Measurements from ENCODE around the gene NAALADL2. TPM values are rescaled to one million over a fixed set of nuclear protein-coding genes. Genes with fewer than 3 reads are reported as not detected.

The NAALADL2 gene
- polyA plus RNA-seq, 2 donors, result 0.26 to 0.54 TPM

- H3K27ac ChIP-seq (ENCODE audit: low read depth in 2 of 2, low read length in 1 of 2), result no peak overlapping the region
- no peak overlapping the region for H3K4me3 ChIP-seq (ENCODE audit: low read depth in 1 of 2, low read length in 2 of 2)
- no peaks in the 10 kb centered on the region for H3K36me3 ChIP-seq (ENCODE audit: control insufficient read depth in 2 of 2, insufficient read depth in 2 of 2, low read length in 1 of 2)
- no peaks in the 10 kb centered on the region for H3K9me3 ChIP-seq (ENCODE audit: control insufficient read depth in 2 of 2, insufficient read depth in 1 of 2, low read depth in 1 of 2, low read length in 1 of 2)
- H3K4me1 ChIP-seq (ENCODE audit: control insufficient read depth in 2 of 2, insufficient read depth in 2 of 2, low read length in 1 of 2), result no peaks in the 10 kb centered on the region
- H3K27me3 ChIP-seq (ENCODE audit: control insufficient read depth in 1 of 2, insufficient read depth in 2 of 2, low read length in 2 of 2), result no peaks in the 10 kb centered on the region
- 31 to 43% methylated on average over 7 of the region's 7 CpGs for WGBS, 2 donors
Measured at GRCh38 chr3:175338775-175339535, 479.8 kb downstream of the NAALADL2 start.

DNA sequence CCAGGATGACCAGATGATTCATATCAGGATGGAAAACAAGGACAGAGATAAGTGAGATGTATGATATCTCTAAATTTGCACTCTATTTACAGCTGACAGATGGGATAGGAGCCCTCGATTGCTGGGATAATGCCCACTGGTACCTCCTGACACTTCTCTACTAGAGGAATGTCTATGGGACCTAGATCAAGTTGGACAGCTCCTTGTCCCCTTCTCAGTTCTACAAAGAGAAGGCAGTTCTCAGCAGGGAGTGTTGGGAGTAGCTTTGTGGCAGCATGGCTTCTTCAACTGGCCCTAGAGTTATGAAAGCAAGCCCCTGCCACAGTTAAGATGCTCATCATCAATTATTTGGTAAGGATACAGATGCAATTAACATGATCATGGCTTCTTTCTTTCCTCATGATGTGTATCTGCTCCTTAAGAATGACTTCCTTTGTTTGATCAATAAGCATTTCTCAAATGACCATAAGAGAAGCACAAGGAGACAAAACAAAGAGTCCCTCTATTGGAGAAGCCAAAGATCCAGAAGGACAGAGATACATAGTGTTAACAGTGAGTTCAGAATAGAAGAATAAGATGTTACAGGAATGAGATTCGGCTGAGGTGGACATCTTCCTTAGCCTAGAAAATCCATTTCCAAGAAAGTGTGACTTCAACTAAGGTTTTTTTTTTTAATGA lies 481.3 kb downstream of the NAALADL2 start:
- no peaks in the 10 kb centered on the region for H3K4me1 ChIP-seq (ENCODE audit: control insufficient read depth in 2 of 2, insufficient read depth in 2 of 2, low read length in 1 of 2)
- no peaks in the 10 kb centered on the region for H3K27me3 ChIP-seq (ENCODE audit: control insufficient read depth in 1 of 2, insufficient read depth in 2 of 2, low read length in 2 of 2)
- no peak overlapping the region for H3K4me3 ChIP-seq (ENCODE audit: low read depth in 1 of 2, low read length in 2 of 2)
- no peaks in the 10 kb centered on the region for H3K9me3 ChIP-seq (ENCODE audit: control insufficient read depth in 2 of 2, insufficient read depth in 1 of 2, low read depth in 1 of 2, low read length in 1 of 2)
- WGBS, 2 donors, result 87 to 89% methylated on average over 2 of the region's 2 CpGs
- no peak overlapping the region for H3K27ac ChIP-seq (ENCODE audit: low read depth in 2 of 2, low read length in 1 of 2)
- H3K36me3 ChIP-seq (ENCODE audit: control insufficient read depth in 2 of 2, insufficient read depth in 2 of 2, low read length in 1 of 2), result no peaks in the 10 kb centered on the region

- 70 to 72% methylated on average over 3 of the region's 3 CpGs for WGBS, 2 donors
Measured at GRCh38 chr3:175342196-175342595, 483.1 kb downstream of the NAALADL2 start.

DNA sequence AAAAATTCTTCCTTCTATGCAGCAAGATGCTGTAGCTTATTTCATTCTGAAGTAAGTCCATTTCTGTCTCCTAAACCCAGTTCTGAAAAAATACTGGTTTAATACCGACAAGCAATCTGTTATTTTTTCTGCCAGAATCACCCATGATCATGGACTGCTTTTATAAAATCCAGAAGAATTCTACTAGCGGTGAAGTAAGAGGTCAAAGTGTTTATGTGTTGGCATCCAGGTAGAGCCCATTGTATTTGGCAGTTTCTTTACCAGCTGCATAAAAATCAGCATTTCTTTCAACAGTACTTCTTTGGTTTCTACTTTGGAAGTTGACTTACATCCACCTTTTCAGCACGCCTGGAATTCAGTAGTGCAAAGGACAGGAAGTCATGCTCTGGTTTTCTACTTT lies 484.8 kb downstream of the NAALADL2 start:
- Histone ChIP-seq H3K9me3 (ENCODE audit: control insufficient read depth in 2 of 2, insufficient read depth in 1 of 2, low read depth in 1 of 2, low read length in 1 of 2) (no peaks in the 10 kb centered on the region), H3K4me1 (ENCODE audit: control insufficient read depth in 2 of 2, insufficient read depth in 2 of 2, low read length in 1 of 2) (no peaks in the 10 kb centered on the region), H3K27ac (ENCODE audit: low read depth in 2 of 2, low read length in 1 of 2) (no peak overlapping the region), H3K36me3 (ENCODE audit: control insufficient read depth in 2 of 2, insufficient read depth in 2 of 2, low read length in 1 of 2) (no peaks in the 10 kb centered on the region), H3K27me3 (ENCODE audit: control insufficient read depth in 1 of 2, insufficient read depth in 2 of 2, low read length in 2 of 2) (no peaks in the 10 kb centered on the region), H3K4me3 (ENCODE audit: low read depth in 1 of 2, low read length in 2 of 2) (no peak overlapping the region)
- WGBS, 2 donors, result 51 to 96% methylated on average over 3 of the region's 3 CpGs

More at GRCh38 chr3:175342196-175342595, 483.1 kb downstream of the NAALADL2 start:
- no peaks in the 10 kb centered on the region for H3K9me3 ChIP-seq (ENCODE audit: control insufficient read depth in 2 of 2, insufficient read depth in 1 of 2, low read depth in 1 of 2, low read length in 1 of 2)
- H3K36me3 ChIP-seq (ENCODE audit: control insufficient read depth in 2 of 2, insufficient read depth in 2 of 2, low read length in 1 of 2), result no peaks in the 10 kb centered on the region
- H3K4me1 ChIP-seq (ENCODE audit: control insufficient read depth in 2 of 2, insufficient read depth in 2 of 2, low read length in 1 of 2), result no peaks in the 10 kb centered on the region
- no peaks in the 10 kb centered on the region for H3K27me3 ChIP-seq (ENCODE audit: control insufficient read depth in 1 of 2, insufficient read depth in 2 of 2, low read length in 2 of 2)
- no peak overlapping the region for H3K27ac ChIP-seq (ENCODE audit: low read depth in 2 of 2, low read length in 1 of 2)
- H3K4me3 ChIP-seq (ENCODE audit: low read depth in 1 of 2, low read length in 2 of 2), result no peak overlapping the region

DNA sequence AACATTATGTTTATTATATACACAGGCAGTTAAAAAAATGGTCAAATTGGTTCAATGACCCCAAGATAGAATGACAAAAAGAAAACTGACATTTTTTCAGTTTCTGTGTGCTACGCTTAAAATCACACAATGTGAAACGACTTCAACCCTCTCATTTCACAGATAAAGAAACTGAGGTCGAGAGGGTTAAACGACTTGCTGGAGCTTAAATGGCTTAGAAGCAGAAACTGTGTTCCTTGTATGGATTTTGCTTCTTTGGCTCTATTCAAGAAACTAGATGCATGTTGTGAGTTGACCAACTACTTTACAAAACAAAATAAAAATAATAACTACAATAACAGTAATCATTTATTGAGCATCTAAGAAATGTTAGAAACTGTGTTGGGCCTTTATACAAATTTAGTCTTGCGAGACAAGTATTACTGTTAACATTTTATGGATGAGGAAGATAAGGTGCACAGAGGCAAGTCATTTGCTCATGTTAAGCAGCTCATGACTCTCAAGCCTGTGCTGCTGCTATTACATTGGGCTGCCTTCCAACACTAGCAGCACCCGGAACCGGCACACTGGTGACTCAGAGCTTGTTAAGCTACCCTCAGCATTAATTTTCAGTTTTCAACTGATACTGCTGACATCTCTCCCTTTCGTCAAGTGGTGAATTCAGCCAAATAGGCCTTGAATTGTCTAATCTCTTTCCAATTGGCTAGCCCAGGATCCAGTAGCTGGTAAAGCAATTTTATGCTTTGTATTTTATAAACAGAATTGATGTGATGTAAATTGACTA lies 487.6 kb downstream of the NAALADL2 start:
- H3K36me3 ChIP-seq (ENCODE audit: control insufficient read depth in 2 of 2, insufficient read depth in 2 of 2, low read length in 1 of 2), result no peaks in the 10 kb centered on the region
- WGBS, 2 donors, result 51 to 52% methylated on average over 8 of the region's 8 CpGs
- H3K4me1 ChIP-seq (ENCODE audit: control insufficient read depth in 2 of 2, insufficient read depth in 2 of 2, low read length in 1 of 2), result no peaks in the 10 kb centered on the region
- no peak overlapping the region for H3K4me3 ChIP-seq (ENCODE audit: low read depth in 1 of 2, low read length in 2 of 2)
- H3K9me3 ChIP-seq (ENCODE audit: control insufficient read depth in 2 of 2, insufficient read depth in 1 of 2, low read depth in 1 of 2, low read length in 1 of 2), result no peaks in the 10 kb centered on the region
- no peaks in the 10 kb centered on the region for H3K27me3 ChIP-seq (ENCODE audit: control insufficient read depth in 1 of 2, insufficient read depth in 2 of 2, low read length in 2 of 2)
- no peak overlapping the region for H3K27ac ChIP-seq (ENCODE audit: low read depth in 2 of 2, low read length in 1 of 2)

DNA sequence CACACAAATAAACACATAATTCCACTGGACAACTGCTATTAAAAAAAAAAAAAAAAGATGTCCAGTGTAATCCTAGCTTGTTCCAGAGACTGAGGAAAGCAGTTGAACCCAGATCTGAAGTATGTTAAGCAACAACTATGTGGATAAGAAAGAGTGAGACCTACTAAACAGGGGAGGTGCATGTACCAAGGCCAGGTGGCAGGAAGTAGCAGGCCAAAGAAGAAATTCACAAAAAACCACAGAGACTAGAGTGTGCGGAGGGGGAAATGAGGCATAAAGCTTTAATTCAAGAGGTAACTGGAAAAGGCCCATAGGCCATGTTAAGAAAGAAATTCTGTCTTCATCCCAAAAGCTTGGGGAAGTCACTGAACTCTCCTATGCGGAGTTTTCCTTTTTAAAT lies 490.0 kb downstream of the NAALADL2 start:
- WGBS, 2 donors, result 95 to 96% methylated on average over 2 of the region's 2 CpGs

DNA sequence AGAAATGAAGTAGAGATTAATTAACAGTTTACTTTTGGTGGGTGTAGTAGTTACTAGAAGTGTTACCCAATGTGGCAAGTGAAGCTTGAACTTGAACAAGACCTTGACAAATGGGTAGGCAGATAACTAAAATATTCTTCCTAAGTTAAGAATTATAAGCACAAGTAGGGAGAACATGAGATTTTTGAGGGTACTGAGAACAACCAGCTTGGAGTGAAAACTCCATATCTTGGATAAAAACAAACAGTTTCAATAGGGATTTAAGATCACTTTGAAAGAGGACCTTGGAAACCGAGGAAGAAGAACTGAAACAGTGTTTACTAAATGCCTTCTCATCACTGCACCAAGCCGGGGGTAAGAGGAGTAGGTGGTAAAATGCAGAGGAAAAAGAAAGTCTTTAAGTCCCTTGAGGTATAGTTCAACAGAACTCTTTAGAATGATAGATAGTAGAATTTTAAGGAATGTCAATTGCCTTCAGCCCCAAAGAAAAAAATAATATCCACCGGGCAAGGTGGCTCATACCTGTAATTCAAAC lies 496.7 kb downstream of the NAALADL2 start:
- H3K27me3 ChIP-seq (ENCODE audit: control insufficient read depth in 1 of 2, insufficient read depth in 2 of 2, low read length in 2 of 2), result no peaks in the 10 kb centered on the region
- no peaks in the 10 kb centered on the region for H3K36me3 ChIP-seq (ENCODE audit: control insufficient read depth in 2 of 2, insufficient read depth in 2 of 2, low read length in 1 of 2)
- no peaks in the 10 kb centered on the region for H3K9me3 ChIP-seq (ENCODE audit: control insufficient read depth in 2 of 2, insufficient read depth in 1 of 2, low read depth in 1 of 2, low read length in 1 of 2)
- WGBS, 2 donors, result 90 to 92% methylated on average over 3 of the region's 3 CpGs
- H3K27ac ChIP-seq (ENCODE audit: low read depth in 2 of 2, low read length in 1 of 2), result no peak overlapping the region
- H3K4me3 ChIP-seq (ENCODE audit: low read depth in 1 of 2, low read length in 2 of 2), result no peak overlapping the region
- H3K4me1 ChIP-seq (ENCODE audit: control insufficient read depth in 2 of 2, insufficient read depth in 2 of 2, low read length in 1 of 2), result no peaks in the 10 kb centered on the region

More for the DNA sequence above, 490.0 kb downstream of the NAALADL2 start:
- no peaks in the 10 kb centered on the region for H3K36me3 ChIP-seq (ENCODE audit: control insufficient read depth in 2 of 2, insufficient read depth in 2 of 2, low read length in 1 of 2)
- H3K27me3 ChIP-seq (ENCODE audit: control insufficient read depth in 1 of 2, insufficient read depth in 2 of 2, low read length in 2 of 2), result no peaks in the 10 kb centered on the region
- no peaks in the 10 kb centered on the region for H3K9me3 ChIP-seq (ENCODE audit: control insufficient read depth in 2 of 2, insufficient read depth in 1 of 2, low read depth in 1 of 2, low read length in 1 of 2)
- no peak overlapping the region for H3K4me3 ChIP-seq (ENCODE audit: low read depth in 1 of 2, low read length in 2 of 2)
- no peaks in the 10 kb centered on the region for H3K4me1 ChIP-seq (ENCODE audit: control insufficient read depth in 2 of 2, insufficient read depth in 2 of 2, low read length in 1 of 2)
- H3K27ac ChIP-seq (ENCODE audit: low read depth in 2 of 2, low read length in 1 of 2), result no peak overlapping the region

DNA sequence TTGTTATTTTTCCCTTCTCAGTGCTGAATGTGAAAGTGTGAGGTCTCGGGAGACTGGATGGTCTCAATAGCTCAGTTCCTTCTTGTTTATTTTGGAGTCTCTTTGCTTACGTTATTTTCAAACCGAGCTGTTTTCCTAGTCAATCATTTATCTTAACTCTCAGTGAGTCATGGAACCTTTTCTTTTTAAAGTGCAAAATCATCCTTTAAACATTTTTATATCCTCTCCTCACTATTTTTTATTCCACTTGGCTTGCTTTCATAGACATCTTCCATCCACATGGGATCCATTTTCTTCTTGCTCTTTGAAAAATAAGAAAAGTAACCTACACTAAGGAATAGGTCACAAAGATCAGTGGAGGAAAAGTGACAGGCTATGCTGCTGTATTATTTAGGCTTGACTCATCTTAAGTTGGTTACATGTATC lies 497.8 kb downstream of the NAALADL2 start:
- 53 to 64% methylated on average over 3 of the region's 3 CpGs for WGBS, 2 donors
- Histone ChIP-seq H3K36me3 (ENCODE audit: control insufficient read depth in 2 of 2, insufficient read depth in 2 of 2, low read length in 1 of 2) (no peaks in the 10 kb centered on the region), H3K27me3 (ENCODE audit: control insufficient read depth in 1 of 2, insufficient read depth in 2 of 2, low read length in 2 of 2) (no peaks in the 10 kb centered on the region), H3K9me3 (ENCODE audit: control insufficient read depth in 2 of 2, insufficient read depth in 1 of 2, low read depth in 1 of 2, low read length in 1 of 2) (no peaks in the 10 kb centered on the region), H3K27ac (ENCODE audit: low read depth in 2 of 2, low read length in 1 of 2) (no peak overlapping the region), H3K4me1 (ENCODE audit: control insufficient read depth in 2 of 2, insufficient read depth in 2 of 2, low read length in 1 of 2) (no peaks in the 10 kb centered on the region), H3K4me3 (ENCODE audit: low read depth in 1 of 2, low read length in 2 of 2) (no peak overlapping the region)

GRCh38 chr3:175357758-175358157 lies 498.6 kb downstream of the NAALADL2 start:
- no peak overlapping the region for H3K27ac ChIP-seq (ENCODE audit: low read depth in 2 of 2, low read length in 1 of 2)
- H3K27me3 ChIP-seq (ENCODE audit: control insufficient read depth in 1 of 2, insufficient read depth in 2 of 2, low read length in 2 of 2), result no peaks in the 10 kb centered on the region
- 93 to 98% methylated on average over 1 of the region's 1 CpG for WGBS, 2 donors
- H3K4me1 ChIP-seq (ENCODE audit: control insufficient read depth in 2 of 2, insufficient read depth in 2 of 2, low read length in 1 of 2), result no peaks in the 10 kb centered on the region
- no peak overlapping the region for H3K4me3 ChIP-seq (ENCODE audit: low read depth in 1 of 2, low read length in 2 of 2)
- H3K9me3 ChIP-seq (ENCODE audit: control insufficient read depth in 2 of 2, insufficient read depth in 1 of 2, low read depth in 1 of 2, low read length in 1 of 2), result no peaks in the 10 kb centered on the region
- H3K36me3 ChIP-seq (ENCODE audit: control insufficient read depth in 2 of 2, insufficient read depth in 2 of 2, low read length in 1 of 2), result no peaks in the 10 kb centered on the region

Measured in esophagus (tissue), 2 donors.